Hematopoietic multipotent progenitor cell treated with erythropoietin and hydrocortisone succinate and interleukin-3 and kit ligand, for 8 days (in vitro differentiated cells): ENCODE measurements around the gene RABL3.
"Not testable (repeated sequence)": the region's sequence is repeated elsewhere in the genome, so short reads cannot be mapped to it uniquely, and the experiment has no call there.

Source experiments
- DNase-seq: peaks from one replicate; pipeline ENCODE4 v3.0.0-alpha.2; 2015

RABL3 gene

DNA sequence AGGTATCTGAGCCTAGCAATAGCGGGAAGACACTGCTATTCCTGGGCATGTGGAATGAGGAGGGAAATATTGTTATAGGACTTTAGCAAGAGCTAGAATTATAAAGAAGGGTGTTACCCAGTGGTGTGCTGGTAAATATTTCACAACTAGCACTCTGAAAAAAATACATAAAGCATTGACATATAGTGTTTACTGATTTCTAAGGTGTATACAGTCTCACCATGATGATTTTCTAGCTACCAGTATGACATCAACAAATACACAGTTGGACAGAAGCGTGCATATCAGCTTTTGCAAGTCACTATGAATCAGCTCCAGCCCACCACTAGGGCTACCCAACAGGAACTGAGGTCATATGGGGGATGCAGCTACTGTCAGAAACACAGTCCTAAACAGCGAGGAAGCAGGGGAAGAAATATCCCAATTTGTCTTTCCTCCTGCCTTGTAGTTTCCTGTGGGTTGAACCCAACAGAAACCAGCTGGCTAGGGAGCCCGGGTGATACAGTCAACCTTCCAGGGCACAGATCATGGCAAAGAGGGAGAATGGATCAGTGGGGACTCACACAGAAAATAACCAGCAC lies 99.9 kb downstream of the RABL3 start:
- peak; percentile 76 for DNase-seq

DNA sequence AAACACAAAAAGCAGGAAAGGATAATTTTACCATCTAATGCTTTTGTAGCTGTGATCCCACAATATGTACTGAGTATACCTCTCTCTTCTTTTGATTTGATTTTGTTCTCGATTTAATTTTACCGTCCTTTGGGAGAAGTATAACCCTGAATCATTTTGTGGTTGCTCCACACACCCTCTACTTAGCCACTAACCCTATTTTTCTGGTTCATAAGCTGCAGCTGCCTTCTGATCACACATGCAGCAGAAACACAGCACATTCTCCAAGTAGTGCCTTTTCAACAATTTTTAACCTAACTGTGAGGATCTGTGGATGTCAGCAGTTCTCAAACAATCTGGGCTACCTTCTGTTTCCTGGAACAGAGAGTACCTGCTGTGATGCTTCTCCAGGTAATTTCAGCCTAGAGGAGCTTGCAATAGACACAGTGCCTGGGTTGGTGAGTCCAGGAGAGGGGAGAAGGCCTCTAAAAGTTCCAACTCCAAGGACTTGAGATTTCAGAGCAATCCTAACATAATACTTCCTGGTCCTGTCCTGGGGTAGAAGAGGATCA lies 100.5 kb downstream of the RABL3 start:
- DNase-seq, result no peak

DNA sequence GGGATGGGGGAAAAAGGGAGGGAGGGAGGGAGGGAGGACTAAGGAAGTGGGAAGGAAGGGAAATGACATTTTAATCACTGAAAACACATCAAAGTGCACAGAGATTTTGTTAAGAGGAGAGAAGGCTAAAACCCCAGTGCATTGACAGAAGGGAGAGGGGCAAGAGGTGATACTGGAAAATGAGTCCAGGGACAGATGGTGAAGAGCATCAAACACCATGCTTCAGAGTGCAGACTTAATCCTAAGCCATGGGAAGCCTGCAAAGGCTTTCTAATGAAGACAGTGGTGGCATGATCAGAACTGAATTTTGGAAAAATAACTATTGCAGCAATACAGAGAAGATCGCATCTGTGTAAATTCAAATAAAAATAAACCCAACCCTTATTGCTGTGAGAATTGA lies 102.1 kb downstream of the RABL3 start:
- no peak for DNase-seq

GRCh38 chr3:120638820-120639219 lies 103.5 kb downstream of the RABL3 start:
- DNase-seq, result not testable (repeated sequence)

DNA sequence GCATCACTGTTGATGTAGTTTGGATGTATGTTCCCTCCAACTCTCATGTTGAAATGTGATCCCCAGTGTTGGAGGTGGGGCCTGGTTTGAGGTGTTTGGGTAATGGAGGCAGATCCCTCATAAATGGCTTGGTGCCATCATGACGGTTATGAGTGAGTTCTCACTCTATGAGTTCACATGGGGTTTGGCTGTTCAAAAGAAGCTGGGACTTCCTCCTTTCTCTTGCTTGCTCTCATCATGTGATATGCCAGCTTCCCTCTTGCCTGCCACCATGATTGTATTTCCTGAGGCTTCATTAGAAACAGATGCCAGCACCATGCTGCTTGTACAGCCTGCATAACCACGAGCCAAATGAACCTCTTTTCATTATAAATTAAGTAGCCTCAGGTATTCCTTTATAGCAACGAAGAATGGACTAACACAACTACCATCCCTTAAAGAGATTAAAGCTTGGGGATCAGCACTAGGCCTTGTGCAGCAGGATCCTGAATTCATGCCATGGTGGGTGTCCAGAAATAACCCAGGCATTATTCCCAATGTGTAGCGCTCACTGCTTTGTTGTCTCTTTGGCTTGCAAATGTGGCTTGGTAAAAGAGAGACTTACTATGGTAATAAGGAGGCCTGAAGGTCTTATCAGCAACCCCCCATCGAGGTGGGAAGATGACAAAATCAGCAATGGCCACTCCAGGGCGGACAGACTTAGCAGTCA lies 104.3 kb downstream of the RABL3 start:
- no peak for DNase-seq

DNA sequence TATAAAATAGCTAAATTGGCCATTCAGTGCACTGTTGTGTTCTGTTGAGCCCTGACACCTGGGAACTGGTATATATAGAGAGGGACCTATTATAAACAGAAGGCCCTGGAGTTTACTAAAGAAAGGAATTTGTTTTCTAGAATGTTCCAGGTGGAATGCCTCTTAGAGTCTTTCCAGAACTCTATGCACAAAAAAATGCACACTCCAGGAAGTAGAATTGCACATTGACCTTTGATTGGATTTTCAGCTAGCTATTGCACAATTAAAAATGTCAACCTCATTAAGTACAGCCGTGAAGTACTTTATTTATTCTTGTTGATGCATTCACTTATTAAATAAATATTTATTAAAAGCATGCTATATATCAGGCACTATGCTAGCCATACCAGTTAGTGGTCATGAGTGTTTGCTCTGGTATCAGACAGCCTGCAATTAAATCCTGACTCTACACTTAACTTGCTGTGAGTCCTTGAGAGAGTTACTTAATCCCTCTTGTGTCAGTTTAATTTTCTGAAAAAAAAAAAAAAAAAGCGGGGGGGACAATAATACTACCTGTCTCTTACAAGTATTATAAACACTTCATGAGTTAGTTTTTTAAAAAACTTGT lies 105.4 kb downstream of the RABL3 start:
- no peak for DNase-seq
